Calu3 (cell line): ENCODE data around the gene MAF. TPM values are rescaled to one million over a fixed set of nuclear protein-coding genes. Genes with fewer than 3 reads are reported as not detected.

Source experiments
- BruUV-seq: library from RNA; stranded (reverse); fragments of 400-500 nt; replicated peaks from 2 replicates; lab custom pipeline; 2021; lab: Mats Ljungman, UMichigan
- CTCF ChIA-PET: fragments of 300-600 bp; sonication (Branson Sonifier 250); formaldehyde crosslinking; loops from one replicate; lab custom pipeline; 2022; ENCODE audit warnings: antibody characterized with exemption; lab: Charles Lee
- DNase-seq: peaks from one replicate; pipeline ENCODE4 v3.0.0; 2022
- H3K27ac Mint-ChIP-seq: one replicate; pipeline ENCODE4 v1.8.0; 2022; ENCODE audit warnings: mixed read lengths; ENCODE audit not compliant: unreplicated experiment
- H3K27me3 Mint-ChIP-seq: one replicate; pipeline ENCODE4 v1.8.0; 2022; ENCODE audit warnings: mixed read lengths; ENCODE audit not compliant: unreplicated experiment
- H3K36me3 Mint-ChIP-seq: one replicate; pipeline ENCODE4 v1.8.0; 2022; ENCODE audit warnings: mild to moderate bottlenecking, moderate library complexity, mixed read lengths; ENCODE audit not compliant: insufficient read depth, unreplicated experiment
- H3K4me1 Mint-ChIP-seq: one replicate; pipeline ENCODE4 v1.8.0; 2022; ENCODE audit warnings: mild to moderate bottlenecking, low read depth, mixed read lengths; ENCODE audit not compliant: unreplicated experiment
- H3K4me3 Mint-ChIP-seq: one replicate; pipeline ENCODE4 v1.8.0; 2022; ENCODE audit warnings: mild to moderate bottlenecking, low read depth, moderate library complexity, mixed read lengths; ENCODE audit not compliant: unreplicated experiment
- H3K9me3 Mint-ChIP-seq: one replicate; pipeline ENCODE4 v1.8.0; 2022; ENCODE audit warnings: low read depth, mixed read lengths; ENCODE audit not compliant: unreplicated experiment
- CTCF ChIP-seq: fragments of 200-600 bp; IDR thresholded peaks from one replicate; pipeline ENCODE4 v1.8.0; 2022; ENCODE audit warnings: antibody characterized with exemption; ENCODE audit not compliant: unreplicated experiment
- intact Hi-C: fragments of 100-400 bp; cut with micrococcal nuclease; formaldehyde crosslinking; loops from one replicate; pipeline ENCODE4 v1.10.0; 2022; ENCODE audit not compliant: unreplicated experiment
- total RNA-seq: library from RNA; stranded (reverse); gene quantifications from 2 replicates; pipeline ENCODE4 v1.2.3, GENCODE V29; 2022

Gene MAF
- total RNA-seq, 1 experiment from 2014 or later: 0.97 TPM

- H3K27ac Mint-ChIP-seq: no peak overlapping the region
- no peak for DNase-seq
- no peak overlapping the region for H3K4me3 Mint-ChIP-seq
- intact Hi-C loops: no loop called here
- H3K36me3 Mint-ChIP-seq: no peaks in the 10 kb centered on the region
- TF ChIP-seq CTCF: no peak
- H3K27me3 Mint-ChIP-seq: peaks cover 92% of the 10 kb centered on the region
- CTCF ChIA-PET: no interaction called here
- no peaks in the 10 kb centered on the region for H3K4me1 Mint-ChIP-seq
- H3K9me3 Mint-ChIP-seq: peaks cover 5% of the 10 kb centered on the region
- BruUV-seq: no TSS peak
Measured at GRCh38 chr16:79560923-79561322, 39.6 kb downstream of the MAF start.

GRCh38 chr16:79560318-79560717, 40.2 kb downstream of the MAF start:
- peaks cover 92% of the 10 kb centered on the region for H3K27me3 Mint-ChIP-seq
- no peak overlapping the region for H3K27ac Mint-ChIP-seq
- no peaks in the 10 kb centered on the region for H3K4me1 Mint-ChIP-seq
- no peak for TF ChIP-seq CTCF
- CTCF ChIA-PET: no interaction called here
- H3K4me3 Mint-ChIP-seq: no peak overlapping the region
- BruUV-seq: no TSS peak
- no peak for DNase-seq
- H3K9me3 Mint-ChIP-seq: peaks cover 5% of the 10 kb centered on the region
- no peaks in the 10 kb centered on the region for H3K36me3 Mint-ChIP-seq
- intact Hi-C loops: no loop called here

DNA sequence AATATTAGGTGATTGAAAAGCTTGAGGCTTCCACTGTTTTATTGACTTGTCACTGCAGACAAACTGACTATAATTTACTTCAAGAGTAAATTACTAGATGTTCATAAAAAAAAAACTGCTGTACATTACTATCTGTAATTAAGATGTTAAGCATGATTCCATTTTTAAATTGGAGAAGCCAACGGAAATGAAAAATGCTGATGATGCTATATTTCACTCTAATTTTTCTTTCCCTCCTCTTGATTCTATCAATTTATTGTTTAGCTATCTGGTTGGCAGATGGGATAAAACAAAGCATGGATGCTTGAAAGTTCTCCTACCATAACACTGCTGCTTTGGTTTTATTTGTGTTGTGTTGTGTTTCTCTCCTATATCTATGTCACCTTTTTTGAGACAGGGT, 41.0 kb downstream of the MAF start:
- no peaks in the 10 kb centered on the region for H3K4me1 Mint-ChIP-seq
- no peak overlapping the region for H3K4me3 Mint-ChIP-seq
- no TSS peak for BruUV-seq
- CTCF ChIA-PET: no interaction called here
- intact Hi-C loops: no loop called here
- TF ChIP-seq CTCF: no peak
- DNase-seq: no peak
- peaks cover 5% of the 10 kb centered on the region for H3K9me3 Mint-ChIP-seq
- H3K27me3 Mint-ChIP-seq: peaks cover 92% of the 10 kb centered on the region
- no peak overlapping the region for H3K27ac Mint-ChIP-seq
- H3K36me3 Mint-ChIP-seq: no peaks in the 10 kb centered on the region

- no peak for TF ChIP-seq CTCF
- BruUV-seq: no TSS peak
- H3K4me1 Mint-ChIP-seq: no peaks in the 10 kb centered on the region
- DNase-seq: no peak
- no peak overlapping the region for H3K27ac Mint-ChIP-seq
- no peak overlapping the region for H3K4me3 Mint-ChIP-seq
- H3K9me3 Mint-ChIP-seq: peaks cover 5% of the 10 kb centered on the region
- CTCF ChIA-PET: interaction anchor here (0.7 kb wide), 2 partner anchors 244 to 816 kb away, joined by 3 read pairs; no protein-coding TSS in a partner anchor
- no peaks in the 10 kb centered on the region for H3K36me3 Mint-ChIP-seq
- H3K27me3 Mint-ChIP-seq: peaks cover 92% of the 10 kb centered on the region
- intact Hi-C loops: no loop called here
Measured at GRCh38 chr16:79557421-79557820, 43.1 kb downstream of the MAF start.
